Common myeloid progenitor, CD34-positive (primary cell): ENCODE data around the gene IGLL1.

Source experiments
- CTCF ChIA-PET: fragments of 350-600 bp; sonication (Branson Sonifier 250); formaldehyde crosslinking; loops from one replicate; lab custom pipeline; 2021; ENCODE audit warnings: antibody characterized with exemption; lab: Charles Lee
- POLR2A ChIA-PET: fragments of 350-600 bp; sonication (Branson Sonifier 250); formaldehyde crosslinking; loops from one replicate; lab custom pipeline; 2021; ENCODE audit warnings: antibody characterized with exemption; lab: Charles Lee
- DNase-seq, 3 donors: peaks; one replicate each; pipeline versions ENCODE4 v3.0.0 to v3.0.0-alpha.2; 2013
- H3K27ac ChIP-seq, 2 experiments: 1 replicate in 1 of 2; 2 replicates in 1 of 2; pipeline ENCODE4 v1.7.0; 2013; ENCODE audit warnings: inconsistent platforms in 2 of 2, low read length in 2 of 2, mild to moderate bottlenecking in 2 of 2, low read depth in 1 of 2, moderate library complexity in 1 of 2; ENCODE audit not compliant: severe bottlenecking in 2 of 2, insufficient read depth in 1 of 2, poor library complexity in 1 of 2
- H3K27me3 ChIP-seq, 5 experiments: replicated peaks in 2 of 5; 1 replicate in 3 of 5; 2 replicates in 2 of 5; pipeline versions ENCODE4 v1.6.1 to v1.7.0; 2013; ENCODE audit warnings: low read length in 4 of 5, mild to moderate bottlenecking in 2 of 5, moderate library complexity in 2 of 5, inconsistent platforms in 1 of 5; ENCODE audit not compliant: insufficient read depth in 5 of 5, control insufficient read depth in 4 of 5
- H3K36me3 ChIP-seq, 4 experiments: 1 replicate in 2 of 4; 2 replicates in 2 of 4; pipeline versions ENCODE4 v1.6.1 to v1.7.0; 2013; ENCODE audit warnings: low read length in 3 of 4, control low read depth in 1 of 4, mild to moderate bottlenecking in 1 of 4; ENCODE audit not compliant: control insufficient read depth in 4 of 4, insufficient read depth in 4 of 4
- H3K4me1 ChIP-seq, 4 experiments: 1 replicate in 3 of 4; 2 replicates in 1 of 4; pipeline versions ENCODE4 v1.6.1 to v1.7.1; 2013; ENCODE audit warnings: low read length in 3 of 4, mild to moderate bottlenecking in 3 of 4, control low read depth in 1 of 4, inconsistent platforms in 1 of 4, moderate library complexity in 1 of 4; ENCODE audit not compliant: control insufficient read depth in 4 of 4, insufficient read depth in 4 of 4; ENCODE audit errors: control extremely low read depth in 1 of 4
- H3K4me3 ChIP-seq, 7 experiments: 1 replicate in 4 of 7; 2 replicates in 3 of 7; pipeline versions ENCODE4 v1.5.1 to v1.7.0; 2013; ENCODE audit warnings: mild to moderate bottlenecking in 7 of 7, low read length in 6 of 7, moderate library complexity in 6 of 7, inconsistent platforms in 2 of 7, low read depth in 2 of 7, control low read depth in 1 of 7; ENCODE audit not compliant: insufficient read depth in 4 of 7, control insufficient read depth in 1 of 7; ENCODE audit errors: extremely low read depth in 1 of 7
- H3K9me3 ChIP-seq, 5 experiments: 1 replicate in 4 of 5; 2 replicates in 1 of 5; pipeline versions ENCODE4 v1.6.1 to v1.7.1; 2013; ENCODE audit warnings: low read length in 4 of 5, mild to moderate bottlenecking in 2 of 5, inconsistent platforms in 1 of 5, low read depth in 1 of 5, moderate library complexity in 1 of 5; ENCODE audit not compliant: control insufficient read depth in 4 of 5, insufficient read depth in 2 of 5; ENCODE audit errors: control extremely low read depth in 1 of 5
- WGBS: methylation state at CpG from one replicate; pipeline ENCODE4 v1.1.5; 2013; ENCODE audit not compliant: insufficient coverage; 5-methylcytosine and 5-hydroxymethylcytosine counted together

The IGLL1 gene

GRCh38 chr22:23556026-23556620 lies 24.0 kb downstream of the IGLL1 start:
- POLR2A ChIA-PET: no interaction called here
- CTCF ChIA-PET: interaction anchor here (1.2 kb wide), 1 partner anchor 35 kb away, joined by 3 read pairs; no protein-coding TSS in a partner anchor
- DNase-seq: no peak
- Histone ChIP-seq H3K27ac (no peak overlapping the region), H3K9me3 (peaks cover 0 to 2% (median 0%) of the 10 kb centered on the region in 5 experiments), H3K4me1 (no peaks in the 10 kb centered on the region), H3K27me3 (no peaks in the 10 kb centered on the region), H3K4me3 (no peak overlapping the region), H3K36me3 (no peaks in the 10 kb centered on the region)
- WGBS: 100% methylated on average over 1 of the region's 7 CpGs

GRCh38 chr22:23555118-23555517 lies 25.0 kb downstream of the IGLL1 start:
- ChIA-PET POLR2A (no interaction called here), CTCF (interaction anchor here (1.2 kb wide), 1 partner anchor 36 kb away, joined by 3 read pairs; no protein-coding TSS in a partner anchor)
- peaks cover 0 to 5% (median 0%) of the 10 kb centered on the region in 5 experiments for H3K9me3 ChIP-seq
- no peak overlapping the region for H3K4me3 ChIP-seq
- no peaks in the 10 kb centered on the region for H3K27me3 ChIP-seq
- H3K4me1 ChIP-seq: no peaks in the 10 kb centered on the region
- no peak overlapping the region for H3K27ac ChIP-seq
- H3K36me3 ChIP-seq: no peaks in the 10 kb centered on the region
- WGBS: 91% methylated on average over 8 of the region's 8 CpGs
- DNase-seq: no peak

GRCh38 chr22:23553924-23554870 lies 25.9 kb downstream of the IGLL1 start:
- no peaks in the 10 kb centered on the region for H3K27me3 ChIP-seq
- CTCF ChIA-PET: interaction anchor here (0.6 kb wide), 1 partner anchor 601 kb away, joined by 3 read pairs; no protein-coding TSS in a partner anchor

GRCh38 chr22:23553438-23553837 lies 26.7 kb downstream of the IGLL1 start:
- CTCF ChIA-PET: no interaction called here
- POLR2A ChIA-PET: no interaction called here
- DNase-seq: no peak
- Histone ChIP-seq H3K27me3 (no peaks in the 10 kb centered on the region), H3K9me3 (peaks cover 0 to 14% (median 0%) of the 10 kb centered on the region in 5 experiments), H3K4me3 (no peak overlapping the region), H3K27ac (no peak overlapping the region), H3K36me3 (no peaks in the 10 kb centered on the region), H3K4me1 (no peaks in the 10 kb centered on the region)
- 100% methylated on average over 5 of the region's 5 CpGs for whole genome bisulfite sequencing

More at GRCh38 chr22:23553924-23554870, 25.9 kb downstream of the IGLL1 start:
- Histone ChIP-seq H3K4me3 (no peak overlapping the region), H3K36me3 (no peaks in the 10 kb centered on the region), H3K27ac (no peak overlapping the region), H3K4me1 (no peaks in the 10 kb centered on the region), H3K9me3 (peaks cover 0 to 9% (median 0%) of the 10 kb centered on the region in 5 experiments)
- POLR2A ChIA-PET: no interaction called here
- over 99% methylated on average over 19 of the region's 21 CpGs for WGBS
- DNase-seq: no peak

GRCh38 chr22:23552573-23552972 lies 27.5 kb downstream of the IGLL1 start:
- peaks cover 0 to 21% (median 4%) of the 10 kb centered on the region in 5 experiments for H3K9me3 ChIP-seq
- POLR2A ChIA-PET: no interaction called here
- no peaks in the 10 kb centered on the region for H3K27me3 ChIP-seq
- H3K4me3 ChIP-seq: no peak overlapping the region
- no peaks in the 10 kb centered on the region for H3K4me1 ChIP-seq
- CTCF ChIA-PET: no interaction called here
- no peak for DNase-seq
- no peaks in the 10 kb centered on the region for H3K36me3 ChIP-seq
- H3K27ac ChIP-seq: no peak overlapping the region

GRCh38 chr22:23551385-23551784 lies 28.7 kb downstream of the IGLL1 start:
- peaks cover 0 to 25% (median 6%) of the 10 kb centered on the region in 5 experiments for H3K9me3 ChIP-seq
- POLR2A ChIA-PET: no interaction called here
- no peaks in the 10 kb centered on the region for H3K27me3 ChIP-seq
- H3K4me1 ChIP-seq: no peaks in the 10 kb centered on the region
- no peak overlapping the region for H3K4me3 ChIP-seq
- no peak overlapping the region for H3K27ac ChIP-seq
- H3K36me3 ChIP-seq: no peaks in the 10 kb centered on the region
- CTCF ChIA-PET: no interaction called here
- DNase-seq: no peak
